HepG2 (cell line): Measurements from ENCODE around the gene MSANTD1. TPM values are rescaled to one million over a fixed set of nuclear protein-coding genes. Genes with fewer than 3 reads are reported as not detected.

ENCODE experiments used
- ATAC-seq: fragments of 200-7000 bp; cut with Tn5 transposase; 3 replicates; pipeline ENCODE4 v1.9.1; 2020; ENCODE audit warnings: mild to moderate bottlenecking, moderate library complexity
- BruUV-seq: library from RNA; stranded (reverse); fragments of 400-500 nt; replicated peaks from 2 replicates; lab custom pipeline; 2021; lab: Mats Ljungman, UMichigan
- CTCF ChIA-PET: fragments of 300-600 bp; formaldehyde crosslinking; extraction: SDS; loops from one replicate; lab custom pipeline; 2021; ENCODE audit warnings: low total read pairs, inconsistent platforms, low intra/inter-chr PET ratio; lab: Yijun Ruan, JAX
- POLR2A ChIA-PET: fragments of 350-600 bp; sonication (Branson Sonifier 250); formaldehyde crosslinking; loops from one replicate; lab custom pipeline; 2020; ENCODE audit warnings: antibody characterized with exemption, inconsistent platforms; lab: Yijun Ruan, JAX
- DNase-seq: peaks from one replicate; pipeline ENCODE4 v3.0.0-alpha.2; 2015; ENCODE audit warnings: low spot score
- FAIRE-seq: peaks from 3 replicates; lab custom pipeline; 2011; peaks lifted over from hg19 to GRCh38; lab: Jason Lieb, UNC
- H2AFZ ChIP-seq: one replicate; pipeline ENCODE4 v1.6.1; 2011; ENCODE audit warnings: low read length, inconsistent platforms
- H3K27ac ChIP-seq: fragments of 300-600 bp; 3 replicates; pipeline ENCODE4 v1.8.0; 2011; ENCODE audit warnings: mixed run types, mild to moderate bottlenecking, mixed read lengths, low read length, inconsistent platforms; ENCODE audit not compliant: insufficient read depth; ENCODE audit errors: extremely low read length
- H3K27me3 ChIP-seq, 2 experiments: fragments of 200-600 bp in 1 of 2; 2 replicates in 1 of 2; 3 replicates in 1 of 2; pipeline versions ENCODE4 v1.6.0 to v1.8.0; 2011; ENCODE audit warnings: low read length in 2 of 2, mild to moderate bottlenecking in 2 of 2, moderate library complexity in 2 of 2, inconsistent platforms in 1 of 2; ENCODE audit not compliant: insufficient read depth in 2 of 2, control insufficient read depth in 1 of 2
- H3K36me3 ChIP-seq, 2 experiments: fragments of 200-600 bp in 1 of 2; replicated peaks in 1 of 2; 2 replicates in 1 of 2; 3 replicates in 1 of 2; pipeline versions ENCODE4 v1.5.1 to v1.8.0; 2011; ENCODE audit warnings: low read length in 2 of 2, inconsistent platforms in 1 of 2; ENCODE audit not compliant: insufficient read depth in 2 of 2, control insufficient read depth in 1 of 2
- H3K4me1 ChIP-seq: 2 replicates; pipeline ENCODE4 v1.5.1; 2012; ENCODE audit warnings: low read length, inconsistent platforms; ENCODE audit not compliant: insufficient read depth
- H3K4me2 ChIP-seq: 2 replicates; pipeline ENCODE4 v1.6.0; 2011; ENCODE audit warnings: low read depth, low read length, inconsistent platforms
- H3K4me3 ChIP-seq, 3 experiments: fragments of 200-600 bp in 1 of 3; sonication (generic), shearing (Covaris generic) in 1 of 3; replicated peaks in 1 of 3; 2 replicates each; pipeline ENCODE4 v1.5.1; 2011 to 2016; ENCODE audit warnings: low read length in 3 of 3, inconsistent platforms in 2 of 3, low read depth in 2 of 3, mild to moderate bottlenecking in 2 of 3, control low read depth in 1 of 3, mixed read lengths in 1 of 3; ENCODE audit not compliant: insufficient read depth in 1 of 3
- H3K79me2 ChIP-seq: one replicate; pipeline ENCODE4 v1.6.1; 2011; ENCODE audit warnings: low read length, inconsistent platforms; ENCODE audit not compliant: insufficient read depth
- H3K9ac ChIP-seq: 2 replicates; pipeline ENCODE4 v1.6.0; 2011; ENCODE audit warnings: mild to moderate bottlenecking, low read depth, low read length, inconsistent platforms; ENCODE audit not compliant: insufficient read depth
- H3K9me3 ChIP-seq: 2 replicates; pipeline ENCODE4 v1.5.1; 2012; ENCODE audit warnings: mild to moderate bottlenecking, low read length
- H4K20me1 ChIP-seq: 2 replicates; pipeline ENCODE4 v1.6.0; 2011; ENCODE audit warnings: inconsistent platforms, mild to moderate bottlenecking, low read length, moderate library complexity; ENCODE audit not compliant: insufficient read depth
- GLI4 ChIP-seq: sonication (generic); formaldehyde crosslinking; IDR thresholded peaks from 2 replicates; pipeline ENCODE4 v1.5.1; 2020; ENCODE audit warnings: missing genetic modification reagents, mild to moderate bottlenecking, moderate library complexity, borderline replicate concordance
- HMG20B ChIP-seq: conservative IDR thresholded peaks from 2 replicates; pipeline ENCODE4 v1.6.1; 2016; ENCODE audit warnings: missing genetic modification reagents, missing compliant biosample characterization
- HNRNPH1 ChIP-seq: fragments of 200-400 bp; formaldehyde crosslinking; optimal IDR thresholded peaks from 2 replicates; pipeline ENCODE3; 2017; ENCODE audit warnings: mild to moderate bottlenecking, low read depth, low read length
- MED1 ChIP-seq: sonication (generic); formaldehyde crosslinking; IDR thresholded peaks from 2 replicates; pipeline ENCODE4 v1.4.0; 2020; ENCODE audit warnings: missing genetic modification reagents
- NFIB ChIP-seq: sonication (generic); formaldehyde crosslinking; IDR thresholded peaks from 2 replicates; pipeline ENCODE4 v1.9.0; 2021; ENCODE audit warnings: missing genetic modification reagents, mild to moderate bottlenecking, borderline replicate concordance
- TEAD3 ChIP-seq: optimal IDR thresholded peaks from 2 replicates; pipeline ENCODE3; 2016; ENCODE audit warnings: borderline replicate concordance
- ZC3H13 ChIP-seq: sonication (generic); formaldehyde crosslinking; IDR thresholded peaks from 2 replicates; pipeline ENCODE4 v1.8.1; 2023; ENCODE audit warnings: mild to moderate bottlenecking, missing genetic modification reagents, moderate library complexity
- ZFAT ChIP-seq: sonication (generic); formaldehyde crosslinking; conservative IDR thresholded peaks from 2 replicates; pipeline ENCODE4 v1.8.1; 2023; ENCODE audit warnings: missing genetic modification reagents, inconsistent platforms
- ZNF160 ChIP-seq: sonication (generic); formaldehyde crosslinking; IDR thresholded peaks from 2 replicates; pipeline ENCODE4 v1.8.0; 2022; ENCODE audit warnings: mild to moderate bottlenecking, inconsistent platforms, missing genetic modification reagents
- ZNF577 ChIP-seq: sonication (generic); formaldehyde crosslinking; IDR thresholded peaks from 2 replicates; pipeline ENCODE4 v1.4.0; 2020; ENCODE audit warnings: mild to moderate bottlenecking, low read depth, missing genetic modification reagents, borderline replicate concordance
- ZNF691 ChIP-seq: sonication (generic); formaldehyde crosslinking; IDR thresholded peaks from 2 replicates; pipeline ENCODE4 v1.4.0; 2020; ENCODE audit warnings: missing genetic modification reagents, low read depth, mild to moderate bottlenecking, borderline replicate concordance
- ZNF788 ChIP-seq: sonication (generic); formaldehyde crosslinking; IDR thresholded peaks from 2 replicates; pipeline ENCODE4 v1.5.0; 2020; ENCODE audit warnings: mild to moderate bottlenecking, missing genetic modification reagents, borderline replicate concordance
- WGBS: methylation state at CpG from one replicate; pipeline ENCODE4 v1.1.6; 2017; ENCODE audit warnings: low lambda C conversion rate; 5-methylcytosine and 5-hydroxymethylcytosine counted together
- in situ Hi-C: cut with HindIII; loops from 2 replicates; pipeline ENCODE4 v1.10.0; 2017; ENCODE audit warnings: low pct_unique_long_range_greater_than_20kb; ENCODE audit not compliant: extremely low pct_ligation_motif_present
- intact Hi-C: fragments of 100-400 bp; cut with micrococcal nuclease; formaldehyde crosslinking; loops from one replicate; pipeline ENCODE4 v1.10.0; 2022; ENCODE audit not compliant: unreplicated experiment
- polyA plus RNA-seq, 8 experiments: library from polyadenylated mRNA; depleted of rRNA in 3 of 8; stranded (reverse) in 7 of 8; unstranded in 1 of 8; fragments of >200 nt; fragmentation: Illumina TruSeq in 4 of 8; extraction: Trizol in 4 of 8; gene quantifications; 2 replicates each; pipeline versions ENCODE4 v1.2.1 to v1.2.3, GENCODE V29; 2011 to 2016; ENCODE audit warnings: low read depth in 4 of 8, missing spikeins in 1 of 8, mixed read lengths in 1 of 8; ENCODE audit not compliant: insufficient read depth in 1 of 8
- total RNA-seq, 5 experiments: library from RNA; depleted of rRNA; stranded (reverse); fragments of >200 nt; fragmentation: Illumina TruSeq; extraction: Trizol; gene quantifications; 2 replicates each; pipeline ENCODE4 v1.2.3, GENCODE V29; 2016; ENCODE audit warnings: low read depth in 1 of 5
- TF ChIP-seq, protein P1 (sequence below): sonication (generic); formaldehyde crosslinking; IDR thresholded peaks from 2 replicates; pipeline ENCODE4 v1.5.0; 2020; ENCODE audit warnings: missing genetic modification reagents
- TF ChIP-seq, protein P2 (sequence below): sonication (generic); formaldehyde crosslinking; IDR thresholded peaks from 2 replicates; pipeline ENCODE4 v1.5.1; 2020; ENCODE audit warnings: mild to moderate bottlenecking, missing genetic modification reagents, borderline replicate concordance

Gene MSANTD1
- total and polyA plus RNA-seq, 2 of the 13 experiments (the other 11 are each of a cell fraction or from before 2014, with no cell fraction given), result 0.22 to 0.40 TPM

DNA sequence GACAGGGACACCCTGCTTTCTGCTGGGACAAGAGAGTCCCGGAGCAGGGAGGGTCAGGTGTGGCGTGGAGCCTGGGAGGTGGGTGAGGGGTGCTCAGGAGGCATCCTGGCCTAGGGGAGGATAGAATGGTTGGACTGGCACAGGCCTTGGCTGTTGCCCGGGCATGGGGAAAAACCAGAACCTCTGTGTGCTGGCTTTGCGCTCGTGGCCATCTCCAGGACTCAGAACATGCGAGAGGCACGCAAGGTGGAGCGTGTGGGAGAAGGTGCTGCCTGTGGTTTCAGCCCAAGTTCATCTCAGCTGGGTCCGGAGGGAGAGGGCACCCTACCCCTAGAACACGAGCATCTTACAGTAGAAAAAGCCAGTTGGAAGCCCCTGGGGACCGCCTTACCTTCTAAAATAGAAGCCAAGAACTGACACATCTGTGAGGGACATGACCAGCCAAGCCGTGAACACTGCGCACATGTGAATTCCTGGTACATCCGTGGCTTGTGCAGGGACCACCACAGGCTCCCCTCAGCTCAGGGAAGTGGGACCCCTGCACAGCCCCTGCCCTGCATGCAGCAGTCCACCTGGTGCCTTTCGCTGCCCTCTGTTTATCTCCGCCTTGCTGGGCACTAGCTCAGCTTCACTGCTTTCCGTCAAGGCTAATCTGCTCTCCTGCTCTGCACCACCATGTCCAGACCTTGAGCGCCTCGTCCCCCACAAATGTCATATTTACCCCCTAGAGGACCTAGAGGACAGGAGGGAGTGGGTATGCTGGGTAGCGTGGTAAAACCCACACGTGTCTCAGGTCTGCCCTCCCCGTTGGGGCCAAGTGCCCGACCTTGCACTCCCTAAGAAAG lies 13.5 kb downstream of the MSANTD1 start (continued):
- no peak for TF ChIP-seq ZNF691 (CRISPR knock-in tag)
- no peak for TF ChIP-seq ZNF160
- TF ChIP-seq GLI4 (CRISPR knock-in tag), result no peak

DNA sequence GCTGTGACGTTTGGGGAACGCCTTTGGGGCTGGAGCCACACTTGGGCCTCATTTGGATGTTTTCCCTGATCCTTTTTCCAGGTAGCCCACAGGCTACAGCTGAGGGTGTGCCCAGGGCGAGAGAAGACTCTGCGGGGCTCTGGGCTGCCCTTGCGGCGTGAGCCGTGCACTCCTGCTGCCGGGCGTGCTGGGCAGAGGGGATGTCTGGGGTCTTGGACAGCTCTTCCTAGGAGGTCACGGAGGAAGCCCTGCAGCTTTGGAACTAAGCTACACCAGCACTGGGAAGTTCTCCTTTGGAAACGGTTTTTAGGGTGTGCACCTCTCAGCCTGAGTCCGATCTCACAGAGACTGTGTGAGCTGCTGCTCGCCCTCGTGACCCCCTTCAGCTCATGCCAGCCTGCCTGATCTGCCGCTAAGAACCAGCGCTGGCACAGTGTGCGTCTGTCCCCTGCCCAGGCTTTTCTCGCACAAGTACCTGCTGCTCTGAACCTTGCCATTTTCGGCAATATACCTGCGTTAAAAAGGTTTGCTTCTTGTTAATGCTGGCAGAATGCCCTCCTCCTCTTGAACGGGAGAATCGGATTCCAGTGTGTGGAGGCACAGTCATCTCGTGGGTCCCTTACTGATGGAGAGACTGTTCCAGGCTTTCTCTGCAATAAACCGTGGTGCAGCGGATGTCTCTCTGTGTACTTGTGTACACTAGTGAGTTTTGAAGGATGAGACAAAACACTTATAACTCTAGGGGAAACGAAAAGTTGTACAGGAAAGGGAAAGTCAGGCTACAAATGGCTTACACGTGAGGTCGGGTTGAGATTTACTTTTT lies 14.3 kb downstream of the MSANTD1 start:
- ChIA-PET POLR2A (no interaction called here), CTCF (no interaction called here)
- BruUV-seq, result no TSS peak
- ATAC-seq (peak; percentile 24; the same call in 2 of the 3 replicates), FAIRE-seq (no peak), DNase-seq (no peak)
- Histone ChIP-seq H3K36me3 (no peaks in the 10 kb centered on the region), H3K27ac (no peak overlapping the region), H4K20me1 (no peaks in the 10 kb centered on the region), H3K4me2 (no peak overlapping the region), H3K79me2 (no peaks in the 10 kb centered on the region), H3K9me3 (no peaks in the 10 kb centered on the region), H3K4me3 (no peak overlapping the region), H3K27me3 (peaks cover 3 to 49% of the 10 kb centered on the region in 2 experiments), H3K4me1 (peaks cover 13% of the 10 kb centered on the region), H2AFZ (no peak overlapping the region), H3K9ac (no peak overlapping the region)
- WGBS, result 28% methylated on average over 8 of the region's 28 CpGs
- in situ Hi-C loops, result no loop called here
- intact Hi-C loops, result loop anchor here (10.0 kb wide), 1 partner anchor 58 kb away; no protein-coding TSS in a partner anchor
- TF ChIP-seq, protein P1, sequence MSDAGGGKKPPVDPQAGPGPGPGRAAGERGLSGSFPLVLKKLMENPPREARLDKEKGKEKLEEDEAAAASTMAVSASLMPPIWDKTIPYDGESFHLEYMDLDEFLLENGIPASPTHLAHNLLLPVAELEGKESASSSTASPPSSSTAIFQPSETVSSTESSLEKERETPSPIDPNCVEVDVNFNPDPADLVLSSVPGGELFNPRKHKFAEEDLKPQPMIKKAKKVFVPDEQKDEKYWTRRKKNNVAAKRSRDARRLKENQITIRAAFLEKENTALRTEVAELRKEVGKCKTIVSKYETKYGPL (CRISPR knock-in tag), result no peak
- TF ChIP-seq HNRNPH1, result no peak
- TF ChIP-seq ZNF788 (CRISPR knock-in tag), result no peak
- no peak for TF ChIP-seq HMG20B (CRISPR knock-in tag)
- no peak for TF ChIP-seq ZNF577 (CRISPR knock-in tag)
- no peak for TF ChIP-seq ZC3H13 (CRISPR knock-in tag)
- no peak for TF ChIP-seq ZFAT (CRISPR knock-in tag)
- no peak for TF ChIP-seq TEAD3 (CRISPR knock-in tag)
- no peak for TF ChIP-seq NFIB (CRISPR knock-in tag)
- TF ChIP-seq MED1 (CRISPR knock-in tag), result no peak
- TF ChIP-seq, protein P2, sequence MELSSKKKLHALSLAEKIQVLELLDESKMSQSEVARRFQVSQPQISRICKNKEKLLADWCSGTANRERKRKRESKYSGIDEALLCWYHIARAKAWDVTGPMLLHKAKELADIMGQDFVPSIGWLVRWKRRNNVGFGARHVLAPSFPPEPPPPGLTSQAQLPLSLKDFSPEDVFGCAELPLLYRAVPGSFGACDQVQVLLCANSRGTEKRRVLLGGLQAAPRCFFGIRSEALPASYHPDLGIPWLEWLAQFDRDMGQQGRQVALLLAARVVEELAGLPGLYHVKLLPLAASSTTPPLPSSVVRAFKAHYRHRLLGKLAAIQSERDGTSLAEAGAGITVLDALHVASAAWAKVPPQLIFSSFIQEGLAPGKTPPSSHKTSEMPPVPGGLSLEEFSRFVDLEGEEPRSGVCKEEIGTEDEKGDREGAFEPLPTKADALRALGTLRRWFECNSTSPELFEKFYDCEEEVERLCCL (CRISPR knock-in tag), result no peak
